ENCODE results near the gene SH3BP5L.

SH3BP5L gene

GRCh38 chr1:248818505-248819374 lies 7.0 kb downstream of the SH3BP5L start:
- TF ChIP-seq, protein P1, sequence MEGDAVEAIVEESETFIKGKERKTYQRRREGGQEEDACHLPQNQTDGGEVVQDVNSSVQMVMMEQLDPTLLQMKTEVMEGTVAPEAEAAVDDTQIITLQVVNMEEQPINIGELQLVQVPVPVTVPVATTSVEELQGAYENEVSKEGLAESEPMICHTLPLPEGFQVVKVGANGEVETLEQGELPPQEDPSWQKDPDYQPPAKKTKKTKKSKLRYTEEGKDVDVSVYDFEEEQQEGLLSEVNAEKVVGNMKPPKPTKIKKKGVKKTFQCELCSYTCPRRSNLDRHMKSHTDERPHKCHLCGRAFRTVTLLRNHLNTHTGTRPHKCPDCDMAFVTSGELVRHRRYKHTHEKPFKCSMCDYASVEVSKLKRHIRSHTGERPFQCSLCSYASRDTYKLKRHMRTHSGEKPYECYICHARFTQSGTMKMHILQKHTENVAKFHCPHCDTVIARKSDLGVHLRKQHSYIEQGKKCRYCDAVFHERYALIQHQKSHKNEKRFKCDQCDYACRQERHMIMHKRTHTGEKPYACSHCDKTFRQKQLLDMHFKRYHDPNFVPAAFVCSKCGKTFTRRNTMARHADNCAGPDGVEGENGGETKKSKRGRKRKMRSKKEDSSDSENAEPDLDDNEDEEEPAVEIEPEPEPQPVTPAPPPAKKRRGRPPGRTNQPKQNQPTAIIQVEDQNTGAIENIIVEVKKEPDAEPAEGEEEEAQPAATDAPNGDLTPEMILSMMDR (IDR thresholded peaks at IDR 0.05; ENCODE audit: low read depth, low read length) = no peak
- DNase-seq (ENCODE audit: extremely low read depth, low read depth) = no peak

GRCh38 chr1:248817065-248817464 lies 8.7 kb downstream of the SH3BP5L start:
- no peak for DNase-seq (ENCODE audit: extremely low read depth, low read depth)

DNA sequence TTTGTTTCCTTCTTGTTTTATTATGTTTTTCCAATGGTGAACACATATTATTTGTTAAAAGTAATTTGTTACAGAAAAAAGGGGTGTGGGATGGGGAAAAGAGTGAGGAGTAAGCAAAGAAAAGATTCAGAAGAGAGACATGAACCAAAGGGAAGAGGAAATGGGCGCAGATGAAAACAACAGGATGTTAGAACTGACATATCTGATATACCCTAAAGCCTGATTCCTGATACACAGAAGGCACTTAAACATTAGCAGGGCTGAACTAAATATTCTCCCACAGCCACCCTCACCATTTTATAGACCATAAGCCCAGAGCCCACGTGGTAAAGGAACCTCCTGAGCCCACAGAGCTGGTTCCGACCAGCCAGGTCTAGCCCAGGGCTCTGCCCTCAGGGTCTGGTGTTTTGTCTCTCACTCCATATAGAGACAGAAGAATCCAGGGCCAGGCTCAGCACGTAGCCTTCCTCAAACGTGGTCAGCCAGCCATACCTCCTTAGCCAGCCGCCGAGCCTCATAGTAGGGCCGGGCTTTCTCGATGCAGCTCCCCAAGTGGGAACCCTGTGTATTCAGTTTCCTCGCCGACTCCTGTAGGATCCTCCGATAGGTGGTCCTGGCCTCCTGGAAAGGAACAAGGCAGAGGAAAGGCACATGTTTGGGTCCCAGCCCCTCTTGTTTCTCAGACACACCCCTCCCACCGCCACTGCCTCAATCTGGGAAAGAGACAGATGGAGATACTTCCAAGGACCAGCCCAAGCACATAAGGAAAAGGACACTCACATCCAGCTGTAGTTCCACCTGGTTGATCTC lies 9.5 kb downstream of the SH3BP5L start:
- TF ChIP-seq, protein P1 (IDR thresholded peaks at IDR 0.05; ENCODE audit: low read depth, low read length) = no peak
- DNase-seq (ENCODE audit: extremely low read depth, low read depth) = no peak

More at GRCh38 chr1:248817065-248817464, 8.7 kb downstream of the SH3BP5L start:
- TF ChIP-seq, protein P1 (IDR thresholded peaks at IDR 0.05; ENCODE audit: low read depth, low read length) = no peak

DNA sequence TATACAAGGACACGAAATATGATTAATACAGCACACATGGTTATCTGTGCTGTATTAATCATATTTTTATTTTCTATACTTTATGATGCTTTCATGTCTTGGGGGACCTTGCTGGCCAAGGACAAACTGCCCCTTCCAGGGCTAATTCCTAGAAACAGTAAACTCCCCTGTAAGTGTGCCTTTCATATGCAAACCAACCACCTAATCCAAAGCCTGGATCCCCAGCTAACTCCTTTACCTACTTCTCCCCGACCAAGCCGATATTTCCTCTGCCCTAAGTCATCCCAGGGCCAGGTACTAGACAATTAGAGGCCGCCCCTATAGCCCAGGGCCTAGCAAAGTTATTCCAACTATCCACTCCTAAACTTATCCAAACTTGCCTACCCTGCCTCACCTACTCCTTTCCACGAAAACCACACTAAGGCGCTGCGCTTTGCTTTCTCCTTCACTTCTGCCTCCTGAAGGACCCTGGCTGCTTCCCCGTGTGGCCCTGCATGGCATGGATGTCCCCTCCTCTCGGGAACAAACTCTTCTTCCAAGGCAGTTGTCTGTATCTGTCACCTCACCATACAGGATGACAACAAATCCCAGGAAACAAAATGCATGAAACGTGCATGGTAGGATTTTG lies 10.2 kb downstream of the SH3BP5L start:
- TF ChIP-seq, protein P1 (IDR thresholded peaks at IDR 0.05; ENCODE audit: low read depth, low read length) = no peak
- no peak for DNase-seq (ENCODE audit: extremely low read depth, low read depth)

DNA sequence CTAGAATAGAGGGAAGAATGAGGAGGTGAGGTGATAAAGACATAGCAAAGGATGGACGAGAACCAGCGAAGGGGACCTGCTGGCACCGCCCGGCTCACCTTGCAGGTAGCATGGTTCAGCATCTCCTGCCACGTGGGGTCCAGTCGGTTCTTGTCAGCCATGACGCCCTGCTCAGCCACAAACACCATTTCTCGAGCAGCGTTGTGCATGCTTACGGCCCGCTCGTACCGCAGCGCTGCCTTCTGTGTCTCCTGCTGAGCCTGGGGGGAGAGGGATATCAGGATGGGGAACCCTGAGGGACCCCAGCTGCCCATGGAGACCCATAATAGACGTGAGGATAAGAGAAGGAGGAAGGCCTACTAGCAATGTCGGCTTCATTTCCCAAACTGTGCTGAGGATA lies 11.4 kb downstream of the SH3BP5L start:
- no peak for DNase-seq (ENCODE audit: extremely low read depth, low read depth)
- TF ChIP-seq, protein P1 (IDR thresholded peaks at IDR 0.05; ENCODE audit: low read depth, low read length) = no peak

GRCh38 chr1:248813546-248813945 lies 12.2 kb downstream of the SH3BP5L start:
- no peak for DNase-seq (ENCODE audit: extremely low read depth, low read depth)
- TF ChIP-seq, protein P1 (IDR thresholded peaks at IDR 0.05; ENCODE audit: low read depth, low read length) = no peak

Measured in AG09319 (cell line).